Vagina (tissue), 2 donors: ENCODE results near the gene GABARAPL1.
"Not testable (repeated sequence)": the region's sequence is repeated elsewhere in the genome, so short reads cannot be mapped to it uniquely, and the experiment has no call there.

Experiments
- CTCF ChIP-seq, 3 experiments: fragments of 450-650 bp in 2 of 3; fragments of 200-600 bp in 1 of 3; sonication (generic) in 1 of 3; IDR thresholded peaks; one replicate each; pipeline ENCODE4 v1.5.1; 2017 to 2019; ENCODE audit warnings: antibody characterized with exemption in 3 of 3, mild to moderate bottlenecking in 2 of 3, moderate library complexity in 2 of 3
- POLR2A ChIP-seq, 2 donors: fragments of 450-650 bp; IDR thresholded peaks; one replicate each; pipeline ENCODE4 v1.6.1; 2017; ENCODE audit warnings: antibody characterized with exemption in 2 of 2, mild to moderate bottlenecking in 2 of 2, moderate library complexity in 2 of 2

- TF ChIP-seq CTCF, POLR2A (IDR thresholded peaks at IDR 0.05): not testable (repeated sequence)
Observed at GRCh38 chr12:10186958-10187357, 25.7 kb upstream of the GABARAPL1 start.
